ENCODE results near the gene HOXC9.

HOXC9 gene

DNA sequence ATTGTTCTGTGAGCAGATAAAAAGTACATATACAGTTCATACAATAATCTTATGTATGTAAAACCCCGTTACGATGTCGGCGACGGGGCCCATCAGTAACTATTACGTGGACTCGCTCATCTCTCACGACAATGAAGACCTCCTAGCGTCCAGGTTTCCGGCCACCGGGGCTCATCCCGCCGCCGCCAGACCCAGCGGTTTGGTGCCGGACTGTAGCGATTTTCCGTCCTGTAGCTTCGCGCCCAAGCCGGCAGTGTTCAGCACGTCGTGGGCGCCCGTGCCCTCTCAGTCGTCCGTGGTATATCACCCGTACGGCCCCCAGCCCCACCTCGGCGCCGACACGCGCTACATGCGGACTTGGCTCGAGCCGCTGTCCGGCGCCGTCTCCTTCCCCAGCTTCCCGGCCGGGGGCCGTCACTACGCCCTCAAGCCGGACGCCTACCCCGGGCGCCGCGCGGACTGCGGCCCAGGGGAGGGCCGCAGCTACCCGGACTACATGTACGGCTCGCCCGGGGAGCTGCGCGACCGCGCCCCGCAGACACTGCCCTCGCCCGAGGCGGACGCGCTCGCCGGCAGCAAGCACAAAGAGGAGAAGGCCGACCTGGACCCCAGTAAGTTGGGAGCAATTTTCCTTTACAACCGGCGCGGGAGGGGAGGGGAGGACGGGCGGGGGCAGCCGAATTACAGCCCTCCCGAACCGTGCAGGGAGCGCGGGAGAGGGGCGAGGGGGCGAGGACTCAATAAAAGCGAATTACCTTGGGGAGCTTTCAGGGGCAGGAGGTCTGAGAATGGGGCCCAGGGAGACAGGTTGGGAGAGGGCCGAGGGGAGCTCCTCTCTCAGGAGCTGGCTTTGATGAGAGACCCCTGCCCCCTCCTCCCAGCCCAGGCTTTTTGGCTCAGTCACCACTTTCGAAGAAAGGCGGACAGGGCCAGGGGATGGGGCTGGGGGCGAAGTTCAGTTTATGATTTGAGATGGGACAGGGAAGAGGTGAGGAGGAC, at the start of gene HOXC9:
Gene HOXC9, plus strand, starts transcription at position 46 of the 999 bp plus-strand sequence. Its CDS starts 28 bp downstream, at position 74.
- DNase-seq = no peak

DNA sequence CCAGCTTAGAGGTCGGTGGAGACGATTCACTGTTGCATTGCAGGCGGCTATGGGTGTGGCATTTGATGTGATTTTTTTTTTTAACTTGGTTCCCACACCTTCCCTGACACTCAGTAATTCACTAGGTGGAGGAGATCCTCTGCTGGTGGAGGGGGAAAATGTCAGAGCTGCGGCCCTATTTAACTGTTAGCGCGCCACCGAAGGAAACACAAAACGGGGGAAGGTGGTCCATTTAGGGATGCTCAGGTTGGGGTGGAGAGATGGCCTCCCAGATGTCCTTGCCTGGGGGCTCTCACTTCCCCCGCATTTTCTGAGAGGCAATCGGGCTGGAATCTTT, 49.6 kb upstream of the HOXC9 start:
- no peak for DNase-seq

DNA sequence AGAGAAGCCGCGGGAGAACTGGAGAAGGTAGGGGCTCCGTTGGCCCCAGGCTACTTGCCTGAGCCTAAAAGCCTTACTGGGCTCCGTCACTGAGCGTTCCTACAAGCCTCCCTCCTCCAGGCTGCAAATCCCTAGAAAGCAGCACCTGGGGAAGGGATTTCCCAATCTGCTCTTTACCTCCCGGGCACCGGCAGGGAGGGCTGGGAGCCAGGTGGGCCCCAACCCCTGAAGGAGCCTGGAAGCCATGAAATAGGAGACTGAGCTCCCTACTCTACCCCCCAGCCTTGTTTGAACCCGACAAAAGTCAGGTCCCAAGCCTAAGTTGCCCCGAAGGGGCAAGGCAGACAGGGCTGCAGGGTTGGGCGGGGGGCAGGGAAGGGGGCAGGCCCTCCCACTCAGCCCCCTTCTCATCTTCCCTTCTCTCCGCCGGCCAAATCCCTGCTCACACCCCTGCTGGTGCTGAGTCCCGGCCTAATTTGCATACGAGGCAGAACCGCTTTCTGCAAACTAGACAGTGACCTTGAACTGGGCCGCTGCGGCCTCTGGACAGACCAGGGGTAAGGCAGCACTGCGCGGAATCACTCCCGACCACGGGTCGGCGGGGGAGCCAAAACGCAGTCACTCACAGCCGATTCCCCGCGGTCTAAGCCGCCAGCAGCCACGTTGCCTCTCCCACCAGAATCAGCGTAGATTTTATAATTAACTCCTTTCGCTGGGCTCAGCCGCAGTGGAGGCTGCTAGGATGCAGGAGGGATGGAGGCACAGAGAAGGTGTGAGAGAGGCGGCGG, 49.0 kb upstream of the HOXC9 start:
- DNase-seq = no peak

DNA sequence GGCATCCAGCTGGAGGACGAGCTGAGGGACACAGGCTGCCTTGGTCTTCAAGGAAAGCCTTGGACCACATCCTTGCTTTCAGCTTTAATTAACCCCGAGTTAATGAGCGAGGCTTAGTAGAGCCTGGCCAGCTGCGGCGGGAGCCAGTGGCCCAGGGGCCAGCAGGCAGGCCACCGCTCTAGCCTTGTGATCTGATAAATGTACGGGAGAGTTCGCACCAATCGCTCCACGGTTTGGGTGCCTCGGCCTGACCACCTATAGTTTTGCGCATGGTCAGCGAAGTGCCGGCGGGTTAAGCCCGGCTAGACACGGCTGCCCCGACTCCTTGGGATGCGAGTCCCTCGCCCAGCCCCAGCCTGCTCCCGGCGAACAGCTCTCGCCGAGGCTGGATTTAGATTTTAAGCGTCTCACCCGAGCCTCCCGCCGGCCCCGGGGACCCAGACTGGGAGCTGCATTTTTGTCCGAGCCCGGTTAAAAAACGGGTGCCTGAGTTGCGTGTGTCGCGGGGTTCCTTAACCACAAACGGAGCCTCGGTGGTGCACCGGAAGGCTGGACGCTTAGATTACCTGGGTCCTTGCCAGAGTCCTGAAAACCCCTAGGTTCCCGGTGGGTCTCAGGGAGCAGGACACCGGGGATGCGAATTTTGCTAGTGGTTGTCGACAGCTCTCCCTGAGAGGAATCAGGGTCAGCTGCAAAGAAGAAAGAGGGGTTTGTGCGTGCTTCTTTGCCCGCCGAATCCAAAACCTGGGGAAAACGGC, 48.2 kb upstream of the HOXC9 start:
- no peak for DNase-seq

DNA sequence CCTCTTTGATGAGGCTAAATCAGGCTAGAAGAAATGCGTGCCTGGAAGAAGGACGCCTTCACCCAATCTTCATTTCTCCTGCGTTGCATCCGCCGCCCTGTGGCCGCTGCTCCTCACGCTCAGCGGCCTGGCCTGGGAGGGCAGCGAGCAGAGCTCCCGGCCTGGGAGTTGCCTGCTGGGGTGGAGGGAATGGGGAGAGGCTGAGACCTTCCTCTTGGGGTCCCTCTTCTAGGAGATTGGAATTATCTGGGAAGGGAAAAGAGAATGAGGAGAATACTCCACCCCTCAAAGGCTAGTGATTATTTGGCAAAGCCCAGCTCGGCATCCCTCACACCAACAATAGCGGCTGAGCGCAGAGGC, 47.6 kb upstream of the HOXC9 start:
- DNase-seq = no peak

DNA sequence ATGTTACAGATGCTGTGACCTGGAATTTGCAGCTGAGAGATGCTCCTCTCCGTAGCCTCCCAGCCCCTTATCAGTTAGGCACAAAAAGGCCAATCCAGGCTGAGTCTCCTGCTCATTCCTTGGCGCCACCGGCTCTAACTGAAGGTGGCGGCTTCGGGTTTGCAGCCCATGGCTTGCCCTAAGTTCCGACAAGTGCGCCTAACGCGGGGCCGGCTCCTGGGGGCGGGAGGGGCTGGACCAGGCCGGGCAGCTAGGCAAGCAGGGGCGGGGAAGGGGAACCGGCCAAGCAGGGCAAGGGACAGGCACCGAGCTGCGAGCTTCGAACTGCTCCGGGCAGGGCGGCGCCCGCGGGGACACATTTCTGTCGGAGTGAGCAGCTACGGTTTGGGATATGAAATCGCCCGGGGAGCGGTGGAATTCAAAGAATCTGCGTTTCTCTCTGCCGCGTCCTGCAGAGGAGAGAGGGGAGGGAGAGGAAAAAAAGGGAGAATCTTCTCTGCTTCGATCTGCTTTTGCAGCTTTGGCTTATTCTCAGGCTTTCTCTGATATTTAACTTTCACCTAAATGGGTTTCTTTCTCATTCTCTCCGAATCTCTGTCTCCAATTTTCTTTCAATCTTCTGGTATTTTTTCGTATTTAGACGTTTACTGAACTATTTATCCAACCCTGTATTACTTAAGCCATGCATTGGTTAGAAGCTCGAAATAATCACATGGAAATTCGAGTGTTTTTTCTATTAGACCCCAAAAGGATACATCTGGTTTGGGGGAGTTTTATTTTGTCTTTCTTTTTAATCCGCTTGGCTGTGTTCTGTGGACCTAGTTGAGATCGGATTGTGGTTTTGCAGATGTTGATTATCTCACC, 46.9 kb upstream of the HOXC9 start:
- DNase-seq = no peak

DNA sequence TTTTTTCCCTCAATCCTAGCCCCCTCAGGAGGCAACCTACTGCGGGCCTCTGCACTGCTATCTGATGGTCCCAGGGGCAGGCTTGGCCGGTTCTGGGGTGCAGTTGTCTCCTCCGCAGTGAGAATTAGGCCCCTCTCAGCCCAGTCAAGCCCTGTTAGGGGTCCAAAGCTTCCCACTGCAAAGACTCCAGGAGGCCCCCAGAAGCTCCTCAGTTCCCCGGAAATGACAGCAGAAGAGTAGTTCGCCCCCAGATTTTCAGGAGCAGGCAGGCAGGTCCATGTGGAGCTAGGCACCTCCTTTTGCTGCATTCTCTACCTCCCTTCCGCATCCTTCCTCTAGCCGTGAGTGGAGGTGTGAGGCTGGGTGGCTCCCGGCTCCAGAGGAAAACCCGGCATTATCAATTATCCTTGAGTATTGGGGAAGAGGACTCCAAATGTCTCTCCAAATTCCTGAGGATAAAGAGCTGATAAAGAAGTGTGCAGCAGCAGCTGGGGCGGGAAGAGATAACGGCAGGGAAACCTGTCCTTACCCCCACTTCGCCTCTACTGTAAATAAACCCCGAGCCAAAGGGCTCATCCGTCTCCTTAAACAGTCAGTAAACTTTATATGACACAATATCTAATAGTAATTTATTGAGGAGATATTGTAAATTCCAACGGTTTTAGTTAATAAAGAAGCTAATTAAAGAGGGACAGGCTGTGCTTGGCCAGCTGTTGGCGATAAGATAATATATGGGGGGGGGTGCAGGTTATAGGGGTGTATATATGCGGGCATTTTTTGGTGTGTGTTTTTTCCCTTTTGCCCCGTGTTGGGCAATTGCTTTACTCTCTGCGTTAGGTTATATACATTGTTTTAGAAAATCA, 45.9 kb upstream of the HOXC9 start:
- DNase-seq = no peak

DNA sequence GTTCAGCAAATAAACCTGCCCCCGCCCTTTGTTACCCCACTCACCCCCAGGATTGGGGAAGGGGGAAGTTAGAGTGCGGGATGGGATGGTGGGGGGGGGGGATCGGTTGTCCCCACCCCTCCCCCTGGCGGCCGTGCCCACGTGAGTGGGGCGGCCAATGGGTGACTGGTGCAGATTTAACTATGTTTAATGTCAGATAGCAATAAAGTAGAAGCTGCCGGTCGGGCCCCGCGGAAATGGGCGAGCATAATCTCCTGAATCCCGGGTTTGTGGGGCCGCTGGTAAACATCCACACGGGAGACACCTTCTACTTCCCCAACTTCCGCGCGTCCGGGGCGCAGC, 45.3 kb upstream of the HOXC9 start, which contains the start of gene HOXC12:
Gene HOXC12, plus strand, starts transcription at position 210 of the 342 bp plus-strand sequence. Its CDS starts 27 bp downstream, at position 237.
- no peak for DNase-seq

DNA sequence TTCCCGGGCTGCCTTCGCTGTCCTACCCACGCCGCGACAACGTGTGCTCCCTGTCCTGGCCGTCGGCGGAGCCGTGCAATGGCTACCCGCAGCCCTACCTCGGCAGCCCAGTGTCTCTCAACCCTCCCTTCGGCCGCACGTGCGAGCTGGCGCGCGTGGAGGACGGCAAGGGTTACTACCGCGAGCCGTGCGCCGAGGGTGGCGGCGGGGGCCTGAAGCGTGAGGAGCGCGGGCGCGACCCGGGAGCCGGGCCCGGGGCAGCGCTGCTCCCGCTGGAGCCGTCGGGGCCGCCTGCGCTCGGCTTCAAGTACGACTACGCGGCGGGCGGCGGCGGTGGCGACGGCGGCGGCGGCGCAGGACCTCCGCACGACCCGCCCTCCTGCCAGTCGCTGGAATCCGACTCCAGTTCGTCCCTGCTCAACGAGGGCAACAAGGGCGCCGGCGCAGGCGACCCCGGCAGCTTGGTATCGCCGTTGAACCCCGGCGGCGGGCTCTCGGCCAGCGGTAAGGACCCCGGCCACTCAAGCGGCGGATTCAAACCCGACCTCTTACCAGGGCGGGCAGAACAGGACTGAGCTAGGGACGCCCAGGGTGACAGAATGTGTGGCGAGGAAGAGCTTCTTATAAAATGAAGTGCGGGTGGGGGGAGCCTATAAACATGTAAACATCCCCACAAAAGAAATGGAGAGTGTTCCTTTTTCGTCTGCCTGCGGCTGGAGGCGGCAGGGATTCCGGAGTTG, 44.8 kb upstream of the HOXC9 start:
- DNase-seq = no peak

DNA sequence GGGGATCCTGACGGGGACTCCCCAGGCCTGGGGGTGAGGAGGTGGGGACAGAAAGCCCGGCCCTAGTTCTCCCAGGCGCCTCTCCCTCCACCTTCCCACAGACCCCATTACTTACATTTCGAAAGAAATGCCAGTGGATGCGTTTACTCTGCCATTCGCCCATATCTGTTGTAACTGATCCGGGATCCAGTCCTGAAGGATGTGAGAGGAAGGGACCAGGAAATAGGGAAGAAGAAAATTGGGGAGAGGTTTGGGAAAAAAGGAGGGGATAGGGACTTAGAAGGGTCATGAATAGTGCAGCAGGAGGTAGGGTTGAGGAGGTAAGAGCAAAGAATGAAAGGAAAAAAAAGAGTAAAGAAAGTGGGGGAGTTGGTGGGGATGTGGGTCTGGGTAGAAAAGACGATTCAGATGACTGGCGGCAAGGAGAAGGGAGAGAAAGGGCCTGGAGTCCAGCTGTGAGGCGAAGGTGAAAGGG, 44.1 kb upstream of the HOXC9 start:
- DNase-seq = no peak

DNA sequence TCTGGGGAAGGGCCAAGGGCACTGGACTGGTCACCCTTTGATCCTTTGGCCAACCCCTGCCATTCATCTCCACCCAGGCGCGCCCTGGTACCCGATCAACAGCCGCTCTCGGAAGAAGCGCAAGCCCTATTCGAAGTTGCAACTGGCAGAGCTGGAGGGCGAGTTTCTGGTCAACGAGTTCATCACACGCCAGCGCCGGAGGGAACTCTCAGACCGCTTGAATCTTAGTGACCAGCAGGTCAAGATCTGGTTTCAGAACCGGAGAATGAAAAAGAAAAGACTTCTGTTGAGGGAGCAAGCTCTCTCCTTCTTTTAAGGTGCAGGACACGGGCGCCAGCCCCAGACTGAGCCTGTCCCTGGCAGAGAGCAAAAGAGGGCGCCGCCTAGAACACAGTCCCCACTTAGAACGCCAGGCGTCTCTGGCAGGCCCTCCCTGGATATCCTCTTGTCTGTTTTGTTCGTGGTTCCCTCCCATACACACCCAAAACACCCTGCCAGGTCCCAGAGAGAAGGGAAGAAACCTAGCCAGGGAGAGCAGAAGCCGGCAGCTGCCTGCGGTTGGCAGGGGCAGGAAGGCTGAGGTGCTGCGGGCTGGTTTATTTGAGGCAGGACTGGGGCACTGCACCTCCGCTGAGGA, 43.6 kb upstream of the HOXC9 start:
- DNase-seq = no peak

DNA sequence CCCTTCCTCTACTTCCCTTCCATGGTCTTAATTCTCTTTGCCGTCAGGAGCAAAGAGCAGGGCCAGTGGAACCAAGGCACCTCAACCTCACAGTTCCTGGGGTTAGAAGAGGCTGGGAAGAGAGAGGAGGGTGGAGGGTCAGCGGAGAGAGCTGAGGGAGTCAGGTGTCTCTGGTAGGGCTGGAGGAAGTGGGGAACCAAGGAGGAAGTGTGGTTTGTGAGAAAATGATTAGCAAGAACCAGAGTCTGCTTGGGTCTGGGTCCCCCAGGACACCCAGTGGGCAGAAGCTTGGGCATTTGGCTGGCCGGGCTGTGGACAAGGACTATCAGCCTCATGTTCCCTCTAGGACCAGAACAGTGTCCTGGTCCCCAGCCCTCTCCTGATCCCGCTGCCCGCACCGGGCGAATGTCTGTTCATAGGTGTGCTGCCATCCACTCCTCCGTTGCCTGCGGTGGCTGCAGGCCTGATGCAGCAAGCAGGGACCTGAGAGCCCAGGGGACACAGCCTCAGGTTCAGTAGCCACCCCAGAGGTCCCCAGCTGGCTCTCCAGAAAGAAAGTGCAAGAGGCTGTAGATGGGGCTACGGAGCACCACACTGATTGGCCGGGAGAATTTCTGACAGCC, 42.9 kb upstream of the HOXC9 start:
- DNase-seq = no peak

DNA sequence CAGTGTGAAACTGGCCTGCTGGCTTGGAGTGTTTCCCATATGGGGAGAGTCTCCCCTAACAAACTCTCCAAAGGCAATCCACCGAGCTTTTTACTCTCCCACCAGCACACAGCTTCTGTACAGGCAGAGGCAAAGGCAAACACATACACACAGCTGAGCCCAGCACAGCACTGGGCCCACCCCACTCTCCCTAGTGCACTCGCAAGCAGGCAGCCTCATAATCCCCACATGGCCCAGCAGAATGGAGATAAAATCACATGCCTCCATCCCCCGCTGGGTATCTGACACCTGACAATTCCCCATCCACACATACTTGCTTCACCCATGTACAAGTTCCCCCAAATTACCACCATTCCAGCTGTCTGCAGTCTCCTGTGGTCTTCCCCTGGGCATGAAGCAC, 41.8 kb upstream of the HOXC9 start:
- no peak for DNase-seq

DNA sequence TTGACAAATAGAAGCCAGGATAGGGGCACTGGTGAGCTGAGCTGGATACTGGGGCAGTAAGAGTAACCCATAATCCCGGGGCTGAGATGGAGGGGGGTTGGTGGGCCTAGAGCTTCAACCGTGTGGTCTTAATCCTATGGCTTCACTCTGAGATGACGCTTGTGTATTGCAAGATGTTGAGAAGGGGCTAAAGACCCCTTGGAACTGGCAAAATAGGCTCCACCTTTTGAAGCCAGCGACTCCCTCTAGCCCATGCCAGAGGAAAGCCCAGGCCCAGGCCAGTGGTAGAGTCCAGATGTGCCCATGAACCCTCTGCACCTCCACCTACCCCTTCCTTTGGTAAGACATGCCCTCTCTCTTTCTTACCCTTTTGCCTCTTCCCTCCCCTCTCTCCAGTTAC, 40.6 kb upstream of the HOXC9 start:
- no peak for DNase-seq

DNA sequence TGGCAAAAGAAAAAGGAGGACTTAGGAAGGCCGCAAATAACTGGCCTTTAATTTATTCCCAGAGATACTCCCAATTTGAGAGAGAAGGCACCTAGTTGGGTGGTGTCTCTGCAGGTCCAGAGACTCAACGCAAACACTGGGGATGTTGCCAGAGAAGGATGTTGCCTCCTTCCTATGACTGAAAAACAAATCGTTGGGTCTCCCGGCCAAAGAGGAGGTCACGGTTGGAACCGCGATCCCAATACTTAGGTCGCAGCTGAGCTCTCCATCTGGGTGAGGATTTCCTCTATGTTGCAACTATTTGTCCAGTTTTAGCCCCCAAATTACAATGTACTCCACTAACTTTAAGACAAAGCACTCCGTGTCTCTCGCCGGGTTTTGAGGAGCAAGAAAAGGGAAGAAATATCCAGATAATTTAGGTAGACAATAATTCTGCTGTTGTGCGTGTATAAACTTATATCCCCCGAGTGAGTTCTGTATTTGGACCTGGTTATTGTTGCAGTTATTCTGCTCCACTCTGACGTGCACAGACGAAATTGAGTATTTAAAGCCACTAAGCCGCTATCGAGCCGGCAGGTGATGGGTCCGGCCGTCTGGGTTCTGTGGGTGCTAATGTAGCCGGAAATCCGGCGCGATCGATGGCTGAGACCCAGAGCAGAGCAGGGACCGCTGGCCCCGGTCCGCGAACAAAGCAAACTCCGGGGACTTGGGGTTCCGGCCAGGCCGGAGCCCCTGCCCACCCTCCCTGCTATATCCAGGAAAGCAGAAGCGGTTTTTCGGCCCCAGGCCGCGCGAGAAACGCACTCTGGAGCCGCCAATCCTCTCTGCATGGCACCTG, 39.6 kb upstream of the HOXC9 start:
- no peak for DNase-seq

DNA sequence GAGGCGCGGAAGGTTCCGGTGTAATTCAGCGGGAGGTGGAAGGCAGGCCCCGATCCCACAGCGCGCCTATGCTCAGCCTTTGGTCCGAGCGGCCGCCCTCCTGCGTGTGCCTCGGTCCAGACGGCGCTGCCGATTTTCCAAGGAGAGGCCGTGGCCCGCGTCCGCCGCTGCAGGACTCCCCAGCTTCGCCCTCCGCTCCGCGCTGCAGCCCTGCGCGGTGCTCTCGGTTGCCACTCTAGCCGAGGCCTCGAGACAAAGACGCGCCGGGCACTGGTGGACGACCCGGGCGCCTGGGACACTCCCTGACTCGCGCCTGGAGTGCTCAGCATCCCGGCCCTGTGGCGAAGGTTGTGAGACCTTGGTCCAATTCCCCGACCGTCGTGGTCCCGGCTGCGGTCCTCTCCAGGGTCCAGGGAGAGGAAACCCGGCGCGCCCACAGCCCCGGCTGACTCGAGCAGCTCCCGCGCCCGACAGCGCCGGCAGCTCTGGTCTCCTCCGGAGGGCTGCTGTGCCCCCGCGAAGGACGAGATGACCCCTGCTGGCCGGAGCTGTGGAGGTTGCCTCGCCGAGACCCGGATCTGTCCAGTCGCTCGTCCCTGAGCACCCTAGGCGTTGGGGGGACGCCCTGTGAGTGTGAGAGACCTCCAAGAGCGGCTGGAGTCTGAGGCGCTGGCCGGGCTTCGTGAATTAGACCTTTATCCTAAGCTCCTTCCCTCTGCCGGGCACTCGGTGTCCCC, 38.8 kb upstream of the HOXC9 start:
- no peak for DNase-seq

DNA sequence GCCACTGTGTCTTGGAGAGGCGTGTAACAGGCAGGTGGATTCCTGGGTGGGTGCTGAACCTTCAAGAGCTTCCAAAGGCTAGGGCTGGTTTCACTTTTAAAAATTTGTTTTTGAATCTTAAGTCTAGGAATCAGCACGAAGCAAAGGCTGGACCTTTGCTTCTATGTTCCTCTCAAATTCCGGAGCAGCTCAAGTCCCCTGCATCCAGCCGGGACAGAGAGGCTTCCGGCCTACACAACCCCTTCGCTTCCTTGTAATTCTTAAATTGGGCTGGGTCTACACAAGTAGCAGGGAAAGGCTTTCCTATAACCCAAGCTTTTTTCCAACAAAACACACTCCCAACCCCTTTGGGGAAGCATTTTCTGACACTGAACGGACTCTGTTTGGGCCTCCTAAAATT, 37.0 kb upstream of the HOXC9 start:
- no peak for DNase-seq

Data from DMS 273 treated with DMSO at 0.1 percent for 48 hours (cell line).